Neural cell (in vitro differentiated cells): ENCODE measurements around the gene UBL4A. TPM values are rescaled to one million over a fixed set of nuclear protein-coding genes. Genes with fewer than 3 reads are reported as not detected.

ENCODE experiments used
- H2AFZ ChIP-seq: fragments of 200-600, 300-800 bp; sonication (generic), shearing (Covaris generic); 2 replicates; pipeline ENCODE4 v1.6.0; 2014; ENCODE audit warnings: low read depth, mild to moderate bottlenecking, antibody characterized with exemption, low read length, moderate library complexity
- H3F3A ChIP-seq: fragments of 200-600 bp; shearing (Covaris generic); 2 replicates; pipeline ENCODE4 v1.6.1; 2016; ENCODE audit warnings: mild to moderate bottlenecking, moderate library complexity, mixed read lengths, antibody characterized with exemption, low read length; ENCODE audit not compliant: insufficient read depth, poor library complexity, severe bottlenecking
- H3K27ac ChIP-seq: fragments of 200-600, 300-800 bp; sonication (generic), shearing (Covaris generic); 2 replicates; pipeline ENCODE4 v1.5.1; 2014; ENCODE audit warnings: mild to moderate bottlenecking, low read length, moderate library complexity
- H3K27me3 ChIP-seq: fragments of 300-800, 200-600 bp; sonication (generic), shearing (Covaris generic); 2 replicates; pipeline ENCODE4 v1.6.0; 2014; ENCODE audit warnings: mild to moderate bottlenecking, low read depth, low read length, moderate library complexity; ENCODE audit not compliant: insufficient read depth
- H3K36me3 ChIP-seq: fragments of 300-800, 200-600 bp; sonication (generic), shearing (Covaris generic); 2 replicates; pipeline ENCODE4 v1.5.1; 2014; ENCODE audit warnings: mild to moderate bottlenecking, antibody characterized with exemption, low read length, moderate library complexity; ENCODE audit not compliant: insufficient read depth
- H3K4me2 ChIP-seq: fragments of 300-800, 200-600 bp; sonication (generic), shearing (Covaris generic); 2 replicates; pipeline ENCODE4 v1.6.0; 2014; ENCODE audit warnings: mild to moderate bottlenecking, low read length
- H3K4me3 ChIP-seq: fragments of 300-800, 200-600 bp; sonication (generic), shearing (Covaris generic); 2 replicates; pipeline ENCODE4 v1.5.1; 2014; ENCODE audit warnings: mild to moderate bottlenecking, low read length, moderate library complexity
- H3K79me2 ChIP-seq: fragments of 200-600 bp; shearing (Covaris generic); replicated peaks from 2 replicates; pipeline ENCODE4 v1.6.0; 2014; ENCODE audit warnings: mild to moderate bottlenecking, low read length, moderate library complexity; ENCODE audit not compliant: insufficient read depth
- H3K9ac ChIP-seq: fragments of 300-800, 200-600 bp; sonication (generic), shearing (Covaris generic); 2 replicates; pipeline ENCODE4 v1.6.1; 2016; ENCODE audit warnings: mild to moderate bottlenecking, low read length, mixed read lengths
- H3K9me2 ChIP-seq: fragments of 200-600 bp; shearing (Covaris generic); 2 replicates; pipeline ENCODE4 v1.6.1; 2016; ENCODE audit warnings: mild to moderate bottlenecking, low read length, mixed read lengths; ENCODE audit not compliant: insufficient read depth
- H3K9me3 ChIP-seq: fragments of 200-600, 300-800 bp; sonication (generic), shearing (Covaris generic); 2 replicates; pipeline ENCODE4 v1.6.1; 2016; ENCODE audit warnings: mild to moderate bottlenecking, mixed run types, low read length, moderate library complexity, mixed read lengths
- H4K20me1 ChIP-seq: fragments of 200-600 bp; shearing (Covaris generic); 2 replicates; pipeline ENCODE4 v1.6.1; 2016; ENCODE audit warnings: mild to moderate bottlenecking, mixed run types; ENCODE audit not compliant: insufficient read depth
- CTCF ChIP-seq: fragments of 450-650 bp; IDR thresholded peaks from 2 replicates; pipeline ENCODE4 v1.5.1; 2014; ENCODE audit warnings: antibody characterized with exemption, mild to moderate bottlenecking, moderate library complexity; ENCODE audit not compliant: poor library complexity, severe bottlenecking
- EP300 ChIP-seq: fragments of 450-650 bp; conservative IDR thresholded peaks from 2 replicates; pipeline ENCODE4 v1.6.1; 2014; ENCODE audit warnings: antibody characterized with exemption, mild to moderate bottlenecking, moderate library complexity; ENCODE audit not compliant: poor library complexity, severe bottlenecking
- EZH2 ChIP-seq: fragments of 200-600, 300-800 bp; shearing (Covaris generic), sonication (generic); IDR thresholded peaks from 2 replicates; pipeline ENCODE4 v1.6.1; 2014; ENCODE audit warnings: antibody characterized with exemption, low read length, borderline replicate concordance, mild to moderate bottlenecking; ENCODE audit not compliant: insufficient read depth, poor library complexity, severe bottlenecking
- MXI1 ChIP-seq: fragments of 450-650 bp; conservative IDR thresholded peaks from 2 replicates; pipeline ENCODE4 v1.6.1; 2014; ENCODE audit warnings: antibody characterized with exemption, mild to moderate bottlenecking; ENCODE audit not compliant: poor library complexity, severe bottlenecking
- POLR2AphosphoS5 ChIP-seq: IDR thresholded peaks from 2 replicates; pipeline ENCODE4 v1.6.1; 2012
- RAD21 ChIP-seq: fragments of 450-650 bp; conservative IDR thresholded peaks from 2 replicates; pipeline ENCODE4 v1.6.1; 2014; ENCODE audit warnings: antibody characterized with exemption, mild to moderate bottlenecking, moderate library complexity
- REST ChIP-seq: IDR thresholded peaks from 2 replicates; pipeline ENCODE4 v1.6.1; 2012; ENCODE audit warnings: borderline replicate concordance
- SMC3 ChIP-seq: fragments of 450-650 bp; conservative IDR thresholded peaks from 2 replicates; pipeline ENCODE4 v1.6.1; 2014; ENCODE audit warnings: antibody characterized with exemption, mild to moderate bottlenecking, moderate library complexity; ENCODE audit not compliant: poor library complexity
- TAF1 ChIP-seq: IDR thresholded peaks from 2 replicates; pipeline ENCODE4 v1.6.1; 2012; ENCODE audit warnings: low read depth
- polyA plus RNA-seq: library from polyadenylated mRNA; depleted of rRNA; stranded (reverse); fragments of >200 nt; gene quantifications from 2 replicates; pipeline ENCODE4 v1.2.3, GENCODE V29; 2014

UBL4A gene
- polyA plus RNA-seq, 1 donor from 2014 or later: 28.5 TPM

GRCh38 chrX:154482786-154483185, 3.6 kb downstream of the UBL4A start:
- Histone ChIP-seq H3K9me2 (no peaks in the 10 kb centered on the region), H3K9me3 (no peaks in the 10 kb centered on the region), H3K9ac (no peak overlapping the region), H2AFZ (no peak overlapping the region), H3F3A (no peaks in the 10 kb centered on the region), H3K27ac (no peak overlapping the region), H3K4me2 (no peak overlapping the region), H3K79me2 (no peaks in the 10 kb centered on the region), H4K20me1 (no peaks in the 10 kb centered on the region), H3K36me3 (no peaks in the 10 kb centered on the region), H3K4me3 (no peak overlapping the region), H3K27me3 (no peaks in the 10 kb centered on the region)
- TF ChIP-seq EP300: no peak
- TF ChIP-seq MXI1: no peak
- TF ChIP-seq EZH2: no peak
- TF ChIP-seq POLR2AphosphoS5: no peak
- no peak for TF ChIP-seq CTCF
- TF ChIP-seq SMC3: no peak
- no peak for TF ChIP-seq REST
- TF ChIP-seq TAF1: no peak
- TF ChIP-seq RAD21: no peak

GRCh38 chrX:154481911-154482601, 4.4 kb downstream of the UBL4A start:
- H3K9me3 ChIP-seq: no peaks in the 10 kb centered on the region
- H3K36me3 ChIP-seq: no peaks in the 10 kb centered on the region
- H3K79me2 ChIP-seq: no peaks in the 10 kb centered on the region
- no peaks in the 10 kb centered on the region for H4K20me1 ChIP-seq
- H3K4me2 ChIP-seq: no peak overlapping the region
- no peak overlapping the region for H3K9ac ChIP-seq
- H3K27ac ChIP-seq: no peak overlapping the region
- no peaks in the 10 kb centered on the region for H3F3A ChIP-seq
- TF ChIP-seq EP300 (no peak), POLR2AphosphoS5 (no peak), EZH2 (no peak), MXI1 (no peak), CTCF (no peak), REST (no peak), SMC3 (no peak), TAF1 (no peak), RAD21 (no peak)
- no peak overlapping the region for H2AFZ ChIP-seq
- no peaks in the 10 kb centered on the region for H3K9me2 ChIP-seq
- H3K27me3 ChIP-seq: no peaks in the 10 kb centered on the region
- H3K4me3 ChIP-seq: no peak overlapping the region
